ENCODE measurements around the gene LY6G5B. TPM values are rescaled to one million over a fixed set of nuclear protein-coding genes. Genes with fewer than 3 reads are reported as not detected.

The LY6G5B gene
- total RNA-seq, 2 donors from 2014 or later, result 6.9 to 8.3 TPM

GRCh38 chr6:31639043-31639442 is 30.7 kb upstream of the LY6G5B start:
- no peaks in the 10 kb centered on the region for H3K4me1 ChIP-seq
- ATAC-seq, result no peak
- 77 to 81% methylated on average over 9 of the region's 9 CpGs for WGBS, 2 donors
- no peak for DNase-seq
- no peaks in the 10 kb centered on the region for H3K27me3 ChIP-seq
- H3K4me3 ChIP-seq, result no peak overlapping the region
- peaks cover 35 to 62% of the 10 kb centered on the region in 2 donors for H3K36me3 ChIP-seq (replicated peaks in 1 of 2; ENCODE audit: insufficient read depth in 1 of 2, low read depth in 2 of 2)
- intact Hi-C loops (cut with DNase I), result no loop called here
- H3K9me3 ChIP-seq, result no peaks in the 10 kb centered on the region
- no peak overlapping the region for H3K27ac ChIP-seq
- TF ChIP-seq CTCF (IDR thresholded peaks at IDR 0.05) (no peak), POLR2A (IDR thresholded peaks at IDR 0.05) (no peak)

GRCh38 chr6:31639449-31639861 is 30.3 kb upstream of the LY6G5B start:
- TF ChIP-seq CTCF (IDR thresholded peaks at IDR 0.05), result no peak
- no peak for TF ChIP-seq POLR2A (IDR thresholded peaks at IDR 0.05)
- Histone ChIP-seq H3K27ac (no peak overlapping the region), H3K36me3 (replicated peaks in 1 of 2; ENCODE audit: insufficient read depth in 1 of 2, low read depth in 2 of 2) (peaks cover 36 to 62% of the 10 kb centered on the region in 2 donors), H3K4me3 (no peak overlapping the region), H3K4me1 (no peaks in the 10 kb centered on the region), H3K27me3 (no peaks in the 10 kb centered on the region), H3K9me3 (no peaks in the 10 kb centered on the region)
- DNase-seq (no peak), ATAC-seq (no peak)
- WGBS, 2 donors, result 73 to 90% methylated on average over 9 to 10 of the region's 10 CpGs
- intact Hi-C loops (cut with DNase I), result no loop called here

GRCh38 chr6:31640612-31641011 is 29.2 kb upstream of the LY6G5B start:
- H3K27me3 ChIP-seq, result no peaks in the 10 kb centered on the region
- WGBS, 2 donors, result 91 to 99% methylated on average over 6 of the region's 6 CpGs
- no peak for ATAC-seq

GRCh38 chr6:31641370-31641769 is 28.4 kb upstream of the LY6G5B start:
- Histone ChIP-seq H3K4me1 (no peaks in the 10 kb centered on the region), H3K27me3 (no peaks in the 10 kb centered on the region), H3K27ac (no peak overlapping the region), H3K36me3 (replicated peaks in 1 of 2; ENCODE audit: insufficient read depth in 1 of 2, low read depth in 2 of 2) (peaks cover 31 to 61% of the 10 kb centered on the region in 2 donors), H3K4me3 (no peak overlapping the region), H3K9me3 (no peaks in the 10 kb centered on the region)
- intact Hi-C loops (cut with DNase I), result no loop called here
- ATAC-seq, result no peak
- WGBS, 2 donors, result 79 to 93% methylated on average over 4 of the region's 4 CpGs
- TF ChIP-seq POLR2A (IDR thresholded peaks at IDR 0.05) (no peak), CTCF (IDR thresholded peaks at IDR 0.05) (no peak)
- DNase-seq, result no peak

More at GRCh38 chr6:31640612-31641011, 29.2 kb upstream of the LY6G5B start:
- no peaks in the 10 kb centered on the region for H3K4me1 ChIP-seq
- no peak for TF ChIP-seq CTCF (IDR thresholded peaks at IDR 0.05)
- H3K4me3 ChIP-seq, result no peak overlapping the region
- peaks cover 35 to 65% of the 10 kb centered on the region in 2 donors for H3K36me3 ChIP-seq (replicated peaks in 1 of 2; ENCODE audit: insufficient read depth in 1 of 2, low read depth in 2 of 2)
- no peaks in the 10 kb centered on the region for H3K9me3 ChIP-seq
- DNase-seq, result no peak
- intact Hi-C loops (cut with DNase I), result no loop called here
- H3K27ac ChIP-seq, result no peak overlapping the region

GRCh38 chr6:31642798-31643570 is 26.8 kb upstream of the LY6G5B start:
- Histone ChIP-seq H3K4me1 (no peaks in the 10 kb centered on the region), H3K4me3 (no peak overlapping the region), H3K9me3 (no peaks in the 10 kb centered on the region), H3K27ac (no peak overlapping the region), H3K27me3 (no peaks in the 10 kb centered on the region), H3K36me3 (replicated peaks in 1 of 2; ENCODE audit: insufficient read depth in 1 of 2, low read depth in 2 of 2) (peaks cover 31 to 61% of the 10 kb centered on the region in 2 donors)
- no peak for DNase-seq
- WGBS, 2 donors, result 82 to 85% methylated on average over 4 of the region's 6 CpGs
- intact Hi-C loops (cut with DNase I), result no loop called here
- ATAC-seq, result no peak
- TF ChIP-seq CTCF (IDR thresholded peaks at IDR 0.05), result no peak
- no peak for TF ChIP-seq POLR2A (IDR thresholded peaks at IDR 0.05)

All from body of pancreas (tissue), 4 donors.